ENCODE measurements around the gene CES5A. TPM values are rescaled to one million over a fixed set of nuclear protein-coding genes. Genes with fewer than 3 reads are reported as not detected.

The CES5A gene
- total and polyA plus RNA-seq, 2 donors from 2014 or later, result not detected

DNA sequence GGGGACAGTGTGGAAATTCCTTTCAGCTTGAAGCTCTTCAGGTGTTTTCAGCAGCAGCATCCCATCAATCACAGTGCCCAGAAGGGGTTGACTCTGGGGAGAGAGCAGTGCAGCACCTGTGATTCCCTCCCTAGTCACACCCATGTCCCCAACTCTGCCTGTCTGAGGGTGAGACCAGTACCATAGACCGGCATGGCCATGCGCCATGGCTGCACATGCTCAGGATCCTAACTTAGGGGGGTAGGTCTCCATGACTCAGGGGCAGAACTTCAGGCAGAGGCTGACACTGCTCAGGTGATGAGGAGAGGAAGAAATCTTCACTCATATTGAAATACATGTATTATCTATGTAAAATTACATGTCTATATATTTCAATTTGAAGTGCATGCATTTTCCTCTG, 62.2 kb downstream of the CES5A start:
- peak in 1 of 5 donors; percentile 12 for DNase-seq
- H3K4me1 ChIP-seq (ENCODE audit: control insufficient read depth in 2 of 3, insufficient read depth in 2 of 3, low read depth in 1 of 3, low read length in 3 of 3), result no peaks in the 10 kb centered on the region
- intact Hi-C loops (cut with DNase I), result no loop called here
- TF ChIP-seq, protein P1, sequence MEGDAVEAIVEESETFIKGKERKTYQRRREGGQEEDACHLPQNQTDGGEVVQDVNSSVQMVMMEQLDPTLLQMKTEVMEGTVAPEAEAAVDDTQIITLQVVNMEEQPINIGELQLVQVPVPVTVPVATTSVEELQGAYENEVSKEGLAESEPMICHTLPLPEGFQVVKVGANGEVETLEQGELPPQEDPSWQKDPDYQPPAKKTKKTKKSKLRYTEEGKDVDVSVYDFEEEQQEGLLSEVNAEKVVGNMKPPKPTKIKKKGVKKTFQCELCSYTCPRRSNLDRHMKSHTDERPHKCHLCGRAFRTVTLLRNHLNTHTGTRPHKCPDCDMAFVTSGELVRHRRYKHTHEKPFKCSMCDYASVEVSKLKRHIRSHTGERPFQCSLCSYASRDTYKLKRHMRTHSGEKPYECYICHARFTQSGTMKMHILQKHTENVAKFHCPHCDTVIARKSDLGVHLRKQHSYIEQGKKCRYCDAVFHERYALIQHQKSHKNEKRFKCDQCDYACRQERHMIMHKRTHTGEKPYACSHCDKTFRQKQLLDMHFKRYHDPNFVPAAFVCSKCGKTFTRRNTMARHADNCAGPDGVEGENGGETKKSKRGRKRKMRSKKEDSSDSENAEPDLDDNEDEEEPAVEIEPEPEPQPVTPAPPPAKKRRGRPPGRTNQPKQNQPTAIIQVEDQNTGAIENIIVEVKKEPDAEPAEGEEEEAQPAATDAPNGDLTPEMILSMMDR (IDR thresholded peaks at IDR 0.05; ENCODE audit: borderline replicate concordance, extremely low read depth, insufficient read depth), result no peak
- H3K9me3 ChIP-seq (ENCODE audit: control insufficient read depth in 2 of 3, insufficient read depth in 1 of 3, low read length in 3 of 3), result no peaks in the 10 kb centered on the region
- H3K27me3 ChIP-seq (ENCODE audit: control insufficient read depth, insufficient read depth, low read length), result no peaks in the 10 kb centered on the region
- H3K9ac ChIP-seq (ENCODE audit: low read length in 3 of 3), result no peak overlapping the region
- no peak overlapping the region for H3K27ac ChIP-seq (ENCODE audit: low read depth in 2 of 2, low read length in 2 of 2)
- no peak overlapping the region for H3K4me3 ChIP-seq (ENCODE audit: low read length in 3 of 3)
- FAIRE-seq, result no peak
- no peaks in the 10 kb centered on the region for H3K36me3 ChIP-seq (ENCODE audit: control insufficient read depth in 2 of 3, insufficient read depth in 3 of 3, low read length in 3 of 3)

DNA sequence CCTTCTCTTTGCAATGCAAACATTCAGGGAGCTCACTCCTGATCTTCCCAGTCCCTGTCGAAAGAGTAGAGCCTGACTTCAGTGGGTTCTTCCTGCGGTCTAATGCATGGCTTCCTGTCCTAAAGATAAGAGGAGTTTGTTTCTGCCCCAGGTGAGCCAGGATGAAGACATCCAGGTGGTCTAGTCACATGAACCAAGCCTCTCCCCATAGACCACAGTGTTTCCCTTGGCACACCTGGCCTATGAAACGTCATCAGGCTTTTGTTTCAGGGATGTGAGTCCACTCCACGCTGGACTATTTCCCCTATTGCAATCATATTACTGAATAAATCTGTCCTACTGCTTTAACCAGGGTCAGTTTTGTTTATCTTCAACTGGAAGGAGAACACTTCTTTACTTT, 63.4 kb downstream of the CES5A start:
- intact Hi-C loops (cut with DNase I), result no loop called here
- no peaks in the 10 kb centered on the region for H3K27me3 ChIP-seq (ENCODE audit: control insufficient read depth, insufficient read depth, low read length)
- FAIRE-seq, result no peak
- no peak overlapping the region for H3K4me3 ChIP-seq (ENCODE audit: low read length in 3 of 3)
- no peak for DNase-seq
- TF ChIP-seq, protein P1 (IDR thresholded peaks at IDR 0.05; ENCODE audit: borderline replicate concordance, extremely low read depth, insufficient read depth), result no peak
- no peaks in the 10 kb centered on the region for H3K4me1 ChIP-seq (ENCODE audit: control insufficient read depth in 2 of 3, insufficient read depth in 2 of 3, low read depth in 1 of 3, low read length in 3 of 3)
- no peaks in the 10 kb centered on the region for H3K9me3 ChIP-seq (ENCODE audit: control insufficient read depth in 2 of 3, insufficient read depth in 1 of 3, low read length in 3 of 3)
- H3K36me3 ChIP-seq (ENCODE audit: control insufficient read depth in 2 of 3, insufficient read depth in 3 of 3, low read length in 3 of 3), result no peaks in the 10 kb centered on the region
- H3K27ac ChIP-seq (ENCODE audit: low read depth in 2 of 2, low read length in 2 of 2), result no peak overlapping the region
- H3K9ac ChIP-seq (ENCODE audit: low read length in 3 of 3), result no peak overlapping the region

DNA sequence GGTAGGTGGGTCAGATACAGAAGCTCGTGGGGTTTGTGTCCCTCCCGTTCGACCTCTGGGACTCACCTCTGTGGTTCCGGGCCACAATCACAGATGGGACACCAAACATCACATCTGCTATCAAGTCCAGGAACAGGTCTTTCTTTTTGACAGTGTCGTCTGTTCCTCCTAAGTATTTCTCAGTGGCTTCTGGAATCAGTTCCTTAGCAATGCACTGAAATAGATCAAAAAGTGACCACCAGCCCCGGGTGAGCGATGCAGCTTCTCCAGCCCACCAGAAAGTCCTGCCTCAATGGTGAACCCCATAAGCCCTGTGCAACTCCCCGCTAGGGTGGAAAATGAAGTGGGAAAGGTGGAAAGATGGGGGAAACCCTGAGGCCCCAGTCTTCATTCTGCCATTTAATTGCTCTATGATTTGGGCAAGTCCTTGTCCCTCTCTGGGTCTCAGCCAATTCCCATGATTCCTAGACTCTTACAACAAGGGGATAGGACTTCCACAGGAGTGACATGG, 64.7 kb downstream of the CES5A start:
- Histone ChIP-seq H3K27ac (ENCODE audit: low read depth in 2 of 2, low read length in 2 of 2) (no peak overlapping the region), H3K4me1 (ENCODE audit: control insufficient read depth in 2 of 3, insufficient read depth in 2 of 3, low read depth in 1 of 3, low read length in 3 of 3) (no peaks in the 10 kb centered on the region), H3K9ac (ENCODE audit: low read length in 3 of 3) (no peak overlapping the region), H3K36me3 (ENCODE audit: control insufficient read depth in 2 of 3, insufficient read depth in 3 of 3, low read length in 3 of 3) (no peaks in the 10 kb centered on the region), H3K4me3 (ENCODE audit: low read length in 3 of 3) (no peak overlapping the region), H3K9me3 (ENCODE audit: control insufficient read depth in 2 of 3, insufficient read depth in 1 of 3, low read length in 3 of 3) (no peaks in the 10 kb centered on the region), H3K27me3 (ENCODE audit: control insufficient read depth, insufficient read depth, low read length) (no peaks in the 10 kb centered on the region)
- intact Hi-C loops (cut with DNase I), result no loop called here
- DNase-seq, result no peak
- FAIRE-seq, result no peak
- TF ChIP-seq, protein P1 (IDR thresholded peaks at IDR 0.05; ENCODE audit: borderline replicate concordance, extremely low read depth, insufficient read depth), result no peak

DNA sequence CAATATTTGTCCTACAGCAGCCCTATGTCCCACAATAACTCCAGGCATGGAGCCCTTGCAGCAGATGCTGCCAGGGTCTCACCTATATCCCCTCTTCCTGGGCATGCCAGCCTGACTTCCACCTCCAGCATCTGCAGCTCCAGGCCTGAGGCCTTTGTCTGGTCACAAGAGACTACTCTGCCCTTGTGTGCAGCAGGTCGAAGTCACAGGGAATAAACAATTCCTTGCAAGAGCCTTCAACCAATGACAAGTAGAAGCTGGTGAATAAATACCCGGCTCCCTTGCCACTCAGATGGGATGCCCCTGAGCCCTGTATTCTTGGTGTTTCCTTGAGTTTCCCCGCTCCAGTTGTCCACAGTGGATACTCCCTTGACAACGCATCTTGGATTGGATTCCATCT, 65.3 kb downstream of the CES5A start:
- H3K4me1 ChIP-seq (ENCODE audit: control insufficient read depth in 2 of 3, insufficient read depth in 2 of 3, low read depth in 1 of 3, low read length in 3 of 3), result no peaks in the 10 kb centered on the region
- DNase-seq (no peak), FAIRE-seq (no peak)
- no peaks in the 10 kb centered on the region for H3K36me3 ChIP-seq (ENCODE audit: control insufficient read depth in 2 of 3, insufficient read depth in 3 of 3, low read length in 3 of 3)
- H3K9me3 ChIP-seq (ENCODE audit: control insufficient read depth in 2 of 3, insufficient read depth in 1 of 3, low read length in 3 of 3), result no peaks in the 10 kb centered on the region
- TF ChIP-seq, protein P1 (IDR thresholded peaks at IDR 0.05; ENCODE audit: borderline replicate concordance, extremely low read depth, insufficient read depth), result no peak
- H3K27ac ChIP-seq (ENCODE audit: low read depth in 2 of 2, low read length in 2 of 2), result no peak overlapping the region
- no peaks in the 10 kb centered on the region for H3K27me3 ChIP-seq (ENCODE audit: control insufficient read depth, insufficient read depth, low read length)
- H3K4me3 ChIP-seq (ENCODE audit: low read length in 3 of 3), result no peak overlapping the region
- H3K9ac ChIP-seq (ENCODE audit: low read length in 3 of 3), result no peak overlapping the region
- intact Hi-C loops (cut with DNase I), result no loop called here

All from kidney (tissue), 14 donors.